Natural killer cell (primary cell): ENCODE measurements around the gene TMEM61. TPM values are rescaled to one million over a fixed set of nuclear protein-coding genes. Genes with fewer than 3 reads are reported as not detected.

ENCODE experiments used
- ATAC-seq, 3 donors: fragments of 150-1000 bp in 2 of 3; fragments of 200-7000 bp in 1 of 3; cut with Tn5 transposase; 1 replicate in 1 of 3; 2 replicates in 2 of 3; pipeline ENCODE4 v1.10.0; 2021; ENCODE audit warnings: mild to moderate bottlenecking in 2 of 3, moderate library complexity in 2 of 3
- DNase-seq, 2 donors: peaks; one replicate each; pipeline versions ENCODE4 v3.0.0 to v3.0.0-alpha.2; 2013 to 2021; ENCODE audit warnings: mixed read lengths in 1 of 2
- H3K27ac ChIP-seq: one replicate; pipeline ENCODE4 v1.5.1; 2013; ENCODE audit warnings: mild to moderate bottlenecking, low read length
- H3K27me3 ChIP-seq: one replicate; pipeline ENCODE4 v1.6.1; 2013; ENCODE audit warnings: low read length; ENCODE audit not compliant: control insufficient read depth, insufficient read depth
- H3K36me3 ChIP-seq: one replicate; pipeline ENCODE4 v1.6.1; 2013; ENCODE audit warnings: low read length; ENCODE audit not compliant: control insufficient read depth, insufficient read depth
- H3K4me1 ChIP-seq: one replicate; pipeline ENCODE4 v1.6.1; 2013; ENCODE audit warnings: low read length; ENCODE audit not compliant: control insufficient read depth, insufficient read depth
- H3K4me3 ChIP-seq: one replicate; pipeline ENCODE4 v1.5.1; 2013; ENCODE audit warnings: low read length
- H3K9me3 ChIP-seq: one replicate; pipeline ENCODE4 v1.6.1; 2013; ENCODE audit warnings: low read length; ENCODE audit not compliant: control insufficient read depth, insufficient read depth
- H3K27ac Mint-ChIP-seq, 2 donors: one replicate each; pipeline ENCODE4 v1.8.0; 2022; ENCODE audit warnings: mild to moderate bottlenecking in 2 of 2, mixed read lengths in 2 of 2, moderate library complexity in 1 of 2
- H3K27me3 Mint-ChIP-seq, 2 donors: one replicate each; pipeline ENCODE4 v1.8.0; 2022; ENCODE audit warnings: low read depth in 2 of 2, mixed read lengths in 2 of 2
- H3K36me3 Mint-ChIP-seq: one replicate; pipeline ENCODE4 v1.8.0; 2022; ENCODE audit warnings: mixed read lengths
- H3K4me1 Mint-ChIP-seq, 2 donors: one replicate each; pipeline ENCODE4 v1.8.0; 2022; ENCODE audit warnings: mixed read lengths in 2 of 2
- H3K4me3 Mint-ChIP-seq: one replicate; pipeline ENCODE4 v1.8.0; 2022; ENCODE audit warnings: mild to moderate bottlenecking, moderate library complexity, mixed read lengths
- H3K9me3 Mint-ChIP-seq, 2 donors: one replicate each; pipeline ENCODE4 v1.8.0; 2022; ENCODE audit warnings: mixed read lengths in 2 of 2
- WGBS: methylation state at CpG from one replicate; pipeline ENCODE4 v1.1.7; 2013; ENCODE audit warnings: missing lambda C conversion rate; ENCODE audit not compliant: insufficient coverage; 5-methylcytosine and 5-hydroxymethylcytosine counted together
- intact Hi-C: fragments of 100-400 bp; cut with micrococcal nuclease; formaldehyde crosslinking; loops from one replicate; pipeline ENCODE4 v1.14.2; 2022
- total RNA-seq, 4 donors: library from RNA; stranded (reverse); fragments of 120-200 nt in 1 of 4; gene quantifications; one replicate each; pipeline versions ENCODE4 v1.2.3 to v1.2.4, GENCODE V29; 2013 to 2022
- TF ChIP-seq, protein P1 (sequence below): fragments of 200-600 bp; IDR thresholded peaks from one replicate; pipeline ENCODE4 v1.8.0; 2022; ENCODE audit warnings: antibody characterized with exemption

TMEM61 gene
- total RNA-seq, 3 donors from 2014 or later (not counting 1 experiment from before 2014, with no cell fraction given), result not detected

DNA sequence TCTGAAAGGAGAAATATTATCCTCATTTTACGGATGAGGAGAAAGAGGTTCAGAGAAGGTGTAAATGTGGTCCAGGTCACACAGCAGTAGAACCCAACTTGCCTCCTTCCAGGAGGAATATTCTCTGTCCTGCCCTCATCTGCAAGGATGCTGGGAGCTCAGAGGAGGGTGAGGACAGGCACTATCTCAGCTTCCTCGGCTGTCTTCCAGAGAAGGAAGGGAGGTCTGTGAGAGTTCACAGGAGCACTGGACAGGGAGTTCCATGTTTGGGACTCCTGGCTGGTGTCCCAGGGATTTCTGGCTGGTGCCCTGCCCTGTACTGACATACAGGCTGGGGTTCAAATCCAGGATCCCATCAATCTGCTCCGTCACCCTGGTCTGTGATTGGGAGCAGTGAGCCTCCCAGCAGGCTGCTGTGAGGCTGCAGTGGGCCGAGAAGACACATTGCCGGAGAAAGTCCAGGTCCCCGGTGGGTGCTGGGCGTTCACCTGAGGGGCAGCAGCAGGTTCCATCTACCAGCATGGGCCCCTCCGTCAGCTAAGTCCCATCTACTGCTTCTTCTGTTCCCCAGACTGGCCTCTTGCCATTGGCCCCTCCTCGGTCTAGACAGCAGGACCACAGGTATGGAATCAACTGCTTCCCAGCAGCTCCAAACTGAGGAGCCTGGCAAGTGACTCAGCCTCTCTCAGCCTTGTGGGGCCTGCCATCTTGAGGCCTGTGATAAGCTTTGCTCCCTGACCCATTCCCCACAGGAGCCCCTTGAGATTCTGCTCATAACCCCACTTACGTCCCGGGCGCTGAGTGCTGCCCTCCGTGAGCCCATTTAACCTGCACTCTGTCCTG is 9.8 kb downstream of the TMEM61 start:
- Mint-ChIP-seq H3K4me3 (no peak overlapping the region), H3K9me3 (no peaks in the 10 kb centered on the region), H3K36me3 (no peaks in the 10 kb centered on the region), H3K4me1 (peaks cover 4 to 6% of the 10 kb centered on the region in 2 donors), H3K27me3 (peaks cover 5 to 7% of the 10 kb centered on the region in 2 donors), H3K27ac (no peak overlapping the region)
- H3K9me3 ChIP-seq, result no peaks in the 10 kb centered on the region
- no peak overlapping the region for H3K4me3 ChIP-seq
- no peak overlapping the region for H3K27ac ChIP-seq
- ATAC-seq, result no peak
- DNase-seq, result no peak
- WGBS, result 75% methylated on average over 12 of the region's 13 CpGs
- no peaks in the 10 kb centered on the region for H3K36me3 ChIP-seq
- H3K27me3 ChIP-seq, result no peaks in the 10 kb centered on the region
- TF ChIP-seq, protein P1, sequence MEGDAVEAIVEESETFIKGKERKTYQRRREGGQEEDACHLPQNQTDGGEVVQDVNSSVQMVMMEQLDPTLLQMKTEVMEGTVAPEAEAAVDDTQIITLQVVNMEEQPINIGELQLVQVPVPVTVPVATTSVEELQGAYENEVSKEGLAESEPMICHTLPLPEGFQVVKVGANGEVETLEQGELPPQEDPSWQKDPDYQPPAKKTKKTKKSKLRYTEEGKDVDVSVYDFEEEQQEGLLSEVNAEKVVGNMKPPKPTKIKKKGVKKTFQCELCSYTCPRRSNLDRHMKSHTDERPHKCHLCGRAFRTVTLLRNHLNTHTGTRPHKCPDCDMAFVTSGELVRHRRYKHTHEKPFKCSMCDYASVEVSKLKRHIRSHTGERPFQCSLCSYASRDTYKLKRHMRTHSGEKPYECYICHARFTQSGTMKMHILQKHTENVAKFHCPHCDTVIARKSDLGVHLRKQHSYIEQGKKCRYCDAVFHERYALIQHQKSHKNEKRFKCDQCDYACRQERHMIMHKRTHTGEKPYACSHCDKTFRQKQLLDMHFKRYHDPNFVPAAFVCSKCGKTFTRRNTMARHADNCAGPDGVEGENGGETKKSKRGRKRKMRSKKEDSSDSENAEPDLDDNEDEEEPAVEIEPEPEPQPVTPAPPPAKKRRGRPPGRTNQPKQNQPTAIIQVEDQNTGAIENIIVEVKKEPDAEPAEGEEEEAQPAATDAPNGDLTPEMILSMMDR, result no peak
- intact Hi-C loops, result no loop called here
- peaks cover 3% of the 10 kb centered on the region for H3K4me1 ChIP-seq

DNA sequence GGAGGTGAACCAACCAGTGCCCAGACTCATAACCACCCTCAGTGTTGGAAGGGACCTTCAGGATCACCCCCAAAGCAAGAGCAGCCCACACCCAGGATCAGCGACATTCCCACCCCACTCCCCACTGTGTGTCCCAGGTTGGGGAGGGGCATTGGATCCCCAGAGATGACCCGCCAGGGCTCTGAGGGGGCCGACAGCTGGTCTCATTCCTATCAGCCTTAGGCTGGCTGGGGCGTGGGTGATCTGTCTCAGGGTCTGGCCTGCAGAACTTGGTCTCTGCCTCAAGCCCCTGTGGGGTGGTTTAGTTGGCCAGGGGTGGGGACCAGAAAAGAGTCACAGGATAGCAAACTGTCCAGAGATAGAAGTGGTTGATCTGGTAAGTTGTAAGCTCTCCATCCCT is 10.5 kb downstream of the TMEM61 start:
- H3K9me3 Mint-ChIP-seq, result peaks cover 0 to 2% of the 10 kb centered on the region in 2 donors
- WGBS, result 65% methylated on average over 4 of the region's 4 CpGs
- H3K4me1 Mint-ChIP-seq, result peaks cover 12 to 14% of the 10 kb centered on the region in 2 donors
- ATAC-seq, result no peak
- Histone ChIP-seq H3K27me3 (no peaks in the 10 kb centered on the region), H3K4me1 (peaks cover 10% of the 10 kb centered on the region), H3K27ac (no peak overlapping the region), H3K36me3 (no peaks in the 10 kb centered on the region), H3K4me3 (no peak overlapping the region), H3K9me3 (no peaks in the 10 kb centered on the region)
- intact Hi-C loops, result no loop called here
- H3K36me3 Mint-ChIP-seq, result no peaks in the 10 kb centered on the region
- H3K4me3 Mint-ChIP-seq, result no peak overlapping the region
- H3K27ac Mint-ChIP-seq, result no peak overlapping the region
- TF ChIP-seq, protein P1, result no peak
- DNase-seq, result no peak
- H3K27me3 Mint-ChIP-seq, result peaks cover 9 to 14% of the 10 kb centered on the region in 2 donors

DNA sequence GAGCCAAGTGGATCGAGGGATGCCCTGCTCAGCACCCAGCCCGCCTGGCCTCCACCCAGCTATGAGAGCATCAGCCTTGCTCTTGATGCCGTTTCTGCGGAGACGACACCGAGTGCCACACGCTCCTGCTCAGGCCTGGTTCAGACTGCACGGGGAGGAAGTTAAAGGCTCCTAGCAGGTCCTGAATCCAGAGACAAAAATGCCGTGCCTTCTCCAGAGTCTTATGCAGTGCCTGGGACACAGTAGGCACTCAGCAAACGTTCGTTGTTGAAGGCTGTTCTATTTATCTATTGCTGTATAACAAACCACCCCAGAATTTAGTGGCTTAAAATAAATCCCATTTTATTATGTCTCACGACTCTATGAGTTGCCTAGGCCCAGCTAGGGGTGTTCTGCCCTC is 11.5 kb downstream of the TMEM61 start:
- H3K36me3 Mint-ChIP-seq, result no peaks in the 10 kb centered on the region
- Histone ChIP-seq H3K27ac (no peak overlapping the region), H3K27me3 (peaks cover 4% of the 10 kb centered on the region), H3K4me1 (peaks cover 20% of the 10 kb centered on the region), H3K9me3 (no peaks in the 10 kb centered on the region), H3K36me3 (no peaks in the 10 kb centered on the region), H3K4me3 (no peak overlapping the region)
- no peak overlapping the region for H3K4me3 Mint-ChIP-seq
- peaks cover 17 to 21% of the 10 kb centered on the region in 2 donors for H3K27me3 Mint-ChIP-seq
- ATAC-seq (no peak), DNase-seq (no peak)
- no peak overlapping the region for H3K27ac Mint-ChIP-seq
- peaks cover 20 to 23% of the 10 kb centered on the region in 2 donors for H3K4me1 Mint-ChIP-seq
- intact Hi-C loops, result no loop called here
- WGBS, result 71% methylated on average over 12 of the region's 12 CpGs
- TF ChIP-seq, protein P1, result no peak
- H3K9me3 Mint-ChIP-seq, result peaks cover 0 to 2% of the 10 kb centered on the region in 2 donors
